ENCODE data around the gene OSBP. TPM values are rescaled to one million over a fixed set of nuclear protein-coding genes. Genes with fewer than 3 reads are reported as not detected.
A peak's percentile ranks its signal among the peaks of the same experiment; 100 is the strongest.

The OSBP gene
- total and polyA plus RNA-seq, 2 donors (not counting 3 experiments of a cell fraction or from before 2014, with no cell fraction given), result 14.2 to 37.5 TPM

- Histone ChIP-seq H3K36me3 (ENCODE audit: control insufficient read depth in 2 of 2, extremely low read depth in 1 of 2, insufficient read depth in 2 of 2, low read length in 2 of 2) (peaks cover 14 to 15% of the 10 kb centered on the region in 2 experiments), H3K9me1 (replicated peaks; ENCODE audit: control insufficient read depth, extremely low read depth, insufficient read depth, low read length) (no peaks in the 10 kb centered on the region), H3K9me3 (replicated peaks; ENCODE audit: control insufficient read depth, insufficient read depth, low read length) (no peaks in the 10 kb centered on the region), H3K9ac (replicated peaks; ENCODE audit: extremely low read depth, insufficient read depth, low read length) (no peak overlapping the region), H3K4me3 (replicated peaks in 1 of 3; ENCODE audit: insufficient read depth in 1 of 3, low read depth in 1 of 3, low read length in 3 of 3) (no peak overlapping the region), H3K4me1 (ENCODE audit: control insufficient read depth, extremely low read depth, insufficient read depth, low read length) (peaks cover 5% of the 10 kb centered on the region), H3K27ac (ENCODE audit: insufficient read depth, low read depth, low read length) (no peak overlapping the region), H3K4me2 (ENCODE audit: insufficient read depth, low read length) (no peak overlapping the region), H3K27me3 (ENCODE audit: control insufficient read depth in 2 of 2, insufficient read depth in 2 of 2, low read length in 2 of 2) (no peaks in the 10 kb centered on the region), H4K20me1 (replicated peaks; ENCODE audit: control insufficient read depth, extremely low read depth, insufficient read depth, low read length) (no peaks in the 10 kb centered on the region), H3K79me2 (ENCODE audit: control insufficient read depth, insufficient read depth, low read length) (no peaks in the 10 kb centered on the region), H2AFZ (ENCODE audit: low read depth, low read length) (no peak overlapping the region)
- dilution Hi-C loops (cut with MboI; ENCODE audit: extremely low pct_ligation_motif_present, low sequenced_read_pairs), result no loop called here
- FAIRE-seq (peak; percentile 33), DNase-seq (ENCODE audit: low read depth, low spot score) (peak; percentile 32)
- BruUV-seq (replicated peaks), result no TSS peak
- POLR2A ChIA-PET, result no interaction called here
- intact Hi-C loops (cut with micrococcal nuclease), result no loop called here
- CTCF ChIA-PET, result interaction anchor here (0.6 to 0.8 kb wide), 2 partner anchors 36 to 57 kb away, joined by 3 to 4 read pairs; no protein-coding TSS in a partner anchor
- TF ChIP-seq GATA2 (IDR thresholded peaks at IDR 0.05; ENCODE audit: insufficient read depth, insufficient read length, low read depth, low read length) (peak; percentile 70), MYC (IDR thresholded peaks at IDR 0.05; ENCODE audit: low read depth, low read length) (no peak), FOS (IDR thresholded peaks at IDR 0.05; ENCODE audit: borderline replicate concordance, insufficient read depth, low read length) (peak; percentile 21)
Observed at GRCh38 chr11:59573216-59573615, 42.4 kb downstream of the OSBP start.

GRCh38 chr11:59572091-59572490 lies 43.5 kb downstream of the OSBP start:
- no peaks in the 10 kb centered on the region for H3K27me3 ChIP-seq (ENCODE audit: control insufficient read depth in 2 of 2, insufficient read depth in 2 of 2, low read length in 2 of 2)
- TF ChIP-seq JUN (IDR thresholded peaks at IDR 0.05; ENCODE audit: borderline replicate concordance, insufficient read depth, insufficient read length, low read depth), result no peak
- dilution Hi-C loops (cut with MboI; ENCODE audit: extremely low pct_ligation_motif_present, low sequenced_read_pairs), result no loop called here
- no peaks in the 10 kb centered on the region for H3K9me1 ChIP-seq (replicated peaks; ENCODE audit: control insufficient read depth, extremely low read depth, insufficient read depth, low read length)
- no TSS peak for BruUV-seq (replicated peaks)
- POLR2A ChIA-PET, result no interaction called here
- no peak overlapping the region for H3K27ac ChIP-seq (ENCODE audit: insufficient read depth, low read depth, low read length)
- no peaks in the 10 kb centered on the region for H4K20me1 ChIP-seq (replicated peaks; ENCODE audit: control insufficient read depth, extremely low read depth, insufficient read depth, low read length)
- H3K79me2 ChIP-seq (ENCODE audit: control insufficient read depth, insufficient read depth, low read length), result no peaks in the 10 kb centered on the region
- no peak for FAIRE-seq
- H3K9ac ChIP-seq (replicated peaks; ENCODE audit: extremely low read depth, insufficient read depth, low read length), result no peak overlapping the region
- intact Hi-C loops (cut with micrococcal nuclease), result no loop called here
- DNase-seq (ENCODE audit: low read depth, low spot score), result no peak
- peaks cover 5% of the 10 kb centered on the region for H3K4me1 ChIP-seq (ENCODE audit: control insufficient read depth, extremely low read depth, insufficient read depth, low read length)
- CTCF ChIA-PET, result no interaction called here
- H3K4me2 ChIP-seq (ENCODE audit: insufficient read depth, low read length), result no peak overlapping the region
- H2AFZ ChIP-seq (ENCODE audit: low read depth, low read length), result no peak overlapping the region
- H3K9me3 ChIP-seq (replicated peaks; ENCODE audit: control insufficient read depth, insufficient read depth, low read length), result no peaks in the 10 kb centered on the region
- H3K4me3 ChIP-seq (replicated peaks in 1 of 3; ENCODE audit: insufficient read depth in 1 of 3, low read depth in 1 of 3, low read length in 3 of 3), result no peak overlapping the region
- H3K36me3 ChIP-seq (ENCODE audit: control insufficient read depth in 2 of 2, extremely low read depth in 1 of 2, insufficient read depth in 2 of 2, low read length in 2 of 2), result peaks cover 8% of the 10 kb centered on the region in 2 experiments
